K562 (cell line): ENCODE data around the gene PACSIN2. TPM values are rescaled to one million over a fixed set of nuclear protein-coding genes. Genes with fewer than 3 reads are reported as not detected.

ENCODE experiments used
- ATAC-seq: fragments of 200-7000 bp; cut with Tn5 transposase; 3 replicates; pipeline ENCODE4 v1.9.1; 2020; ENCODE audit warnings: moderate library complexity
- BruUV-seq: library from RNA; stranded (reverse); fragments of 400-500 nt; replicated peaks from 2 replicates; lab custom pipeline; 2021; lab: Mats Ljungman, UMichigan
- CTCF ChIA-PET: fragments of 300-600 bp; formaldehyde crosslinking; extraction: SDS; loops from one replicate; lab custom pipeline; 2021; ENCODE audit warnings: low intra/inter-chr PET ratio; lab: Yijun Ruan, JAX
- POLR2A ChIA-PET: fragments of 300-600, 350-650 bp; sonication (Branson Sonifier 250); formaldehyde crosslinking; extraction: SDS; loops from one replicate; lab custom pipeline; 2021; ENCODE audit warnings: antibody characterized with exemption, inconsistent platforms; lab: Yijun Ruan, JAX
- DNase-seq, 4 experiments: peaks; one replicate each; pipeline versions ENCODE4 v3.0.0 to v3.0.0-alpha.2; 2011 to 2018; ENCODE audit warnings: low spot score in 3 of 4, mixed read lengths in 3 of 4; ENCODE audit errors: extremely low read depth in 1 of 4
- FAIRE-seq: peaks from 2 replicates; lab custom pipeline; 2011; peaks lifted over from hg19 to GRCh38; lab: Jason Lieb, UNC
- H2AFZ ChIP-seq: 2 replicates; pipeline ENCODE4 v1.6.0; 2011; ENCODE audit warnings: low read depth, low read length, control low read depth, inconsistent platforms
- H3K27ac ChIP-seq: fragments of 200-600 bp; 3 replicates; pipeline ENCODE4 v1.8.0; 2011; ENCODE audit warnings: low read depth, mild to moderate bottlenecking, control low read depth, inconsistent platforms, low read length, moderate library complexity, mixed read lengths; ENCODE audit errors: extremely low read depth
- H3K27me3 ChIP-seq, 2 experiments: fragments of 300-600 bp in 1 of 2; 2 replicates in 1 of 2; 3 replicates in 1 of 2; pipeline versions ENCODE4 v1.6.0 to v1.8.0; 2011; ENCODE audit warnings: inconsistent platforms in 2 of 2, low read length in 2 of 2, mild to moderate bottlenecking in 1 of 2, mixed read lengths in 1 of 2, moderate library complexity in 1 of 2; ENCODE audit not compliant: control insufficient read depth in 2 of 2, insufficient read depth in 2 of 2
- H3K36me3 ChIP-seq: fragments of 300-600 bp; 3 replicates; pipeline ENCODE4 v1.8.0; 2011; ENCODE audit warnings: mild to moderate bottlenecking, low read length, inconsistent platforms; ENCODE audit not compliant: control insufficient read depth, insufficient read depth
- H3K4me1 ChIP-seq, 2 experiments: fragments of 200-600 bp in 1 of 2; replicated peaks in 1 of 2; 2 replicates in 1 of 2; 3 replicates in 1 of 2; pipeline versions ENCODE4 v1.5.1 to v1.8.0; 2011; ENCODE audit warnings: inconsistent platforms in 2 of 2, low read length in 2 of 2, mild to moderate bottlenecking in 1 of 2, mixed read lengths in 1 of 2, moderate library complexity in 1 of 2; ENCODE audit not compliant: control insufficient read depth in 2 of 2, insufficient read depth in 2 of 2
- H3K4me2 ChIP-seq: 2 replicates; pipeline ENCODE4 v1.6.1; 2011; ENCODE audit warnings: low read length, control low read depth, inconsistent platforms, mixed read lengths; ENCODE audit not compliant: insufficient read depth
- H3K4me3 ChIP-seq: fragments of 200-600 bp; sonication (generic), shearing (Covaris generic); 2 replicates; pipeline ENCODE4 v1.5.1; 2016; ENCODE audit warnings: control low read depth, inconsistent platforms
- H3K79me2 ChIP-seq: fragments of 200-600 bp; 3 replicates; pipeline ENCODE4 v1.8.0; 2011; ENCODE audit warnings: low read length, inconsistent platforms; ENCODE audit not compliant: control insufficient read depth, insufficient read depth
- H3K9ac ChIP-seq, 2 experiments: 2 replicates each; pipeline versions ENCODE4 v1.6.0 to v1.6.1; 2011; ENCODE audit warnings: low read depth in 2 of 2, low read length in 2 of 2, control low read depth in 1 of 2, inconsistent platforms in 1 of 2, mild to moderate bottlenecking in 1 of 2, mixed read lengths in 1 of 2; ENCODE audit not compliant: insufficient read depth in 1 of 2
- H3K9me1 ChIP-seq: one replicate; pipeline ENCODE4 v1.6.0; 2011; ENCODE audit warnings: inconsistent platforms, mild to moderate bottlenecking, low read length, moderate library complexity; ENCODE audit not compliant: control insufficient read depth, insufficient read depth
- H3K9me3 ChIP-seq: replicated peaks from 2 replicates; pipeline ENCODE4 v1.5.1; 2011; ENCODE audit warnings: low read depth, low read length, inconsistent platforms; ENCODE audit not compliant: control insufficient read depth, insufficient read depth
- H4K20me1 ChIP-seq: replicated peaks from 2 replicates; pipeline ENCODE4 v1.6.1; 2011; ENCODE audit warnings: low read length, inconsistent platforms, mixed read lengths; ENCODE audit not compliant: control insufficient read depth, insufficient read depth
- CBX5 ChIP-seq: IDR thresholded peaks from 2 replicates; pipeline ENCODE4 v1.6.1; 2014; ENCODE audit warnings: low read depth, borderline replicate concordance
- CGGBP1 ChIP-seq: fragments of 250-450 bp; sonication (Bioruptor Pico); IDR thresholded peaks from 2 replicates; pipeline ENCODE4 v1.9.0; 2021; ENCODE audit warnings: mild to moderate bottlenecking
- CUX1 ChIP-seq: fragments of 200-800 bp; sonication (Bioruptor generic); IDR thresholded peaks from 2 replicates; pipeline ENCODE4 v1.6.1; 2016; ENCODE audit warnings: missing genetic modification characterization, missing compliant biosample characterization
- FOS ChIP-seq: IDR thresholded peaks from 3 replicates; pipeline ENCODE4 v1.6.1; 2011; ENCODE audit not compliant: insufficient read length; ENCODE audit errors: extremely low read depth
- KAT8 ChIP-seq: fragments of 450-650 bp; IDR thresholded peaks from 2 replicates; pipeline ENCODE4 v1.6.1; 2016; ENCODE audit warnings: low read depth, mild to moderate bottlenecking
- MITF ChIP-seq: IDR thresholded peaks from 2 replicates; pipeline ENCODE4 v1.6.1; 2014; ENCODE audit warnings: antibody characterized with exemption
- NR2F6 ChIP-seq: fragments of 450-650 bp; formaldehyde crosslinking; IDR thresholded peaks from 2 replicates; pipeline ENCODE4 v1.4.0; 2020; ENCODE audit warnings: mild to moderate bottlenecking
- ZNF121 ChIP-seq: sonication (generic); formaldehyde crosslinking; conservative IDR thresholded peaks from 2 replicates; pipeline ENCODE4 v1.8.0; 2022; ENCODE audit warnings: missing genetic modification reagents
- ZNF253 ChIP-seq: fragments of 250-450 bp; sonication (Bioruptor Pico); conservative IDR thresholded peaks from 2 replicates; pipeline ENCODE4 v1.6.1; 2021; ENCODE audit warnings: mild to moderate bottlenecking
- ZNF316 ChIP-seq: fragments of 450-650 bp; IDR thresholded peaks from 2 replicates; pipeline ENCODE4 v1.6.1; 2016
- ZNF398 ChIP-seq: fragments of 250-450 bp; sonication (Bioruptor Pico); IDR thresholded peaks from 2 replicates; pipeline ENCODE4 v1.8.0; 2021; ENCODE audit warnings: moderate library complexity, mild to moderate bottlenecking, inconsistent platforms
- ZNF436 ChIP-seq: fragments of 250-450, 450-650 bp; sonication (Bioruptor Pico); formaldehyde crosslinking; IDR thresholded peaks from 2 replicates; pipeline ENCODE4 v1.7.0; 2020; ENCODE audit warnings: mild to moderate bottlenecking
- WGBS: fragments of 100-300 bp; shearing (Covaris generic); methylation state at CpG from one replicate; pipeline ENCODE4 v1.1.6; 2016; ENCODE audit warnings: low coverage, mixed read lengths; ENCODE audit not compliant: insufficient coverage; ENCODE audit errors: missing lambda C conversion rate; 5-methylcytosine and 5-hydroxymethylcytosine counted together
- in situ Hi-C: fragments of 300-500 bp; cut with MboI; formaldehyde crosslinking; loops from 4 replicates; pipeline ENCODE4 v1.15.0; 2018; ENCODE audit warnings: inconsistent platforms, mixed read lengths
- intact Hi-C: fragments of 100-400 bp; cut with micrococcal nuclease; formaldehyde crosslinking; loops from 2 replicates; pipeline ENCODE4 v1.14.2; 2022
- polyA plus RNA-seq, 8 experiments: library from polyadenylated mRNA; depleted of rRNA in 4 of 8; stranded (reverse) in 5 of 8; unstranded in 3 of 8; fragments of >200 nt; fragmentation: Nextera tagmentation in 2 of 8; fragmentation: Illumina TruSeq in 1 of 8; extraction: Ambion mirVana in 2 of 8; extraction: Trizol in 1 of 8; gene quantifications; 2 replicates each; pipeline versions ENCODE4 v1.2.1 to v1.2.3, GENCODE V29; 2011 to 2014; ENCODE audit warnings: inconsistent platforms in 1 of 8, missing spikeins in 1 of 8
- total RNA-seq, 7 experiments: library from RNA; depleted of rRNA in 6 of 7; stranded (reverse); fragments of >200 nt in 6 of 7; fragmentation: Illumina TruSeq in 2 of 7; extraction: Trizol in 2 of 7; gene quantifications; 2 replicates each; pipeline versions ENCODE4 v1.2.1 to v1.2.3, GENCODE V29; 2011 to 2021; ENCODE audit warnings: low replicate concordance in 1 of 7

The PACSIN2 gene
- total and polyA plus RNA-seq, 9 of the 15 experiments (the other 6 are each of a cell fraction or from before 2014, with no cell fraction given): 0.45 to 45.1 (median 23.9) TPM

- no peak for TF ChIP-seq CUX1 (CRISPR knock-in tag)
- TF ChIP-seq FOS: no peak
- no peak for TF ChIP-seq NR2F6 (CRISPR knock-in tag)
Measured at GRCh38 chr22:42885446-42885845, 129.5 kb downstream of the PACSIN2 start (continued).

GRCh38 chr22:42884616-42885375 is 130.2 kb downstream of the PACSIN2 start:
- DNase-seq (no peak), FAIRE-seq (no peak), ATAC-seq (no peak)
- H3K4me3 ChIP-seq: no peak overlapping the region
- intact Hi-C loops (no loop called here), in situ Hi-C loops (no loop called here)
- 58% methylated on average over 5 of the region's 7 CpGs for WGBS
- BruUV-seq: no TSS peak
- no peak overlapping the region for H3K27ac ChIP-seq
- H3K4me1 ChIP-seq: no peaks in the 10 kb centered on the region
- H3K27me3 ChIP-seq: no peaks in the 10 kb centered on the region
- no peak overlapping the region for H2AFZ ChIP-seq
- no peaks in the 10 kb centered on the region for H3K9me3 ChIP-seq
- no peaks in the 10 kb centered on the region for H3K79me2 ChIP-seq
- peaks cover 5% of the 10 kb centered on the region; the same call in 1 of the 2 replicates for H4K20me1 ChIP-seq
- H3K9ac ChIP-seq: no peak overlapping the region; a peak in 1 of 4 replicates
- no peak overlapping the region for H3K4me2 ChIP-seq
- POLR2A ChIA-PET: interaction anchor here (0.9 kb wide), 1 partner anchor 33 kb away, joined by 3 read pairs; no protein-coding TSS in a partner anchor
- peaks cover 61% of the 10 kb centered on the region; the same call in 2 of the 3 replicates for H3K36me3 ChIP-seq
- H3K9me1 ChIP-seq: no peaks in the 10 kb centered on the region
- CTCF ChIA-PET: no interaction called here
- TF ChIP-seq KAT8 (no peak), MITF (no peak), ZNF398 (CRISPR knock-in tag) (no peak), CBX5 (no peak), ZNF121 (CRISPR knock-in tag) (no peak), ZNF436 (no peak), ZNF316 (no peak), CGGBP1 (CRISPR knock-in tag) (no peak), ZNF253 (CRISPR knock-in tag) (no peak)
